IPS-18a (cell line): Measurements from ENCODE around the gene DCANP1.

Source experiments
- H3K27ac ChIP-seq: one replicate; pipeline ENCODE4 v1.5.1; 2013; ENCODE audit warnings: low read length
- H3K27me3 ChIP-seq: one replicate; pipeline ENCODE4 v1.6.1; 2013; ENCODE audit warnings: mild to moderate bottlenecking, low read length; ENCODE audit not compliant: control insufficient read depth, insufficient read depth
- H3K36me3 ChIP-seq: one replicate; pipeline ENCODE4 v1.6.1; 2013; ENCODE audit warnings: low read depth, low read length; ENCODE audit not compliant: control insufficient read depth
- H3K4me1 ChIP-seq: one replicate; pipeline ENCODE4 v1.6.1; 2013; ENCODE audit warnings: low read depth, low read length; ENCODE audit not compliant: control insufficient read depth
- H3K4me3 ChIP-seq: one replicate; pipeline ENCODE4 v1.5.1; 2013; ENCODE audit warnings: low read length
- H3K9ac ChIP-seq: one replicate; pipeline ENCODE4 v1.6.1; 2013; ENCODE audit warnings: mild to moderate bottlenecking, low read length, moderate library complexity
- H3K9me3 ChIP-seq: one replicate; pipeline ENCODE4 v1.6.1; 2013; ENCODE audit warnings: low read depth, low read length; ENCODE audit not compliant: control insufficient read depth

The DCANP1 gene

DNA sequence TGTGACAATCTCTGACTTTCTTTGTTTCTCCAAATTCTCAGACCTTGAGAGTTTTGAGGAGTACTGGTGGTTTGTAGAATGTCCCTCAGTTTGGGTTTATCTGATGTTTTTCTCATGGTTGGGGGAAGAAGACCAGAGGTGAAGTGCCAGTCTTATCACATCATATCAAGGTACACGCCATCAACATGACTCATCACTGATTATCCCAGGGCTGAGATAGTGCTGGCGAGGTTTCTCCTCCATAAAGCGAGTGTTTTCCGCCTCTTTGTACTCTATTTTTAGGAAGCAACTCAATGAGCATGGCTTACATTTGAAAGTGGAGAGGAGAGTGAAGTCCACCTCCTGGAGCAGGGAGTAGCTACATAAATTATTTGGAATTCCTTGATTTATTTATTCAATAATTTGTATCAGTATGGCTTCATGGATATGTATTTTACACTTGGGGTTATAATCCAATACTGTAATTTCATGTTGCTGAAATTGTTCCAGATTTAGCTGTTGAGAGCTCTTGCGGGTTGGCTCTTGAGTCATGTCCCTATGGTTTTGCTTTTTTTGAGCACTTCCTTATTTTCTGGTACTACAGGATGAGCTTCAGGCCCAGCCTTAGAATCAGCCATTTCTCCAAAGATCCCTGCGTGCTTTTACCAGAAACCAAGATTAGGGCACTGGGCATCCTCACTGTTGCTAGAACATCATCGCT is 23.9 kb downstream of the DCANP1 start:
- H3K27me3 ChIP-seq = no peaks in the 10 kb centered on the region
- no peak overlapping the region for H3K27ac ChIP-seq
- H3K4me3 ChIP-seq = no peak overlapping the region
- H3K9me3 ChIP-seq = no peaks in the 10 kb centered on the region
- H3K36me3 ChIP-seq = no peaks in the 10 kb centered on the region
- no peak overlapping the region for H3K9ac ChIP-seq
- no peaks in the 10 kb centered on the region for H3K4me1 ChIP-seq

DNA sequence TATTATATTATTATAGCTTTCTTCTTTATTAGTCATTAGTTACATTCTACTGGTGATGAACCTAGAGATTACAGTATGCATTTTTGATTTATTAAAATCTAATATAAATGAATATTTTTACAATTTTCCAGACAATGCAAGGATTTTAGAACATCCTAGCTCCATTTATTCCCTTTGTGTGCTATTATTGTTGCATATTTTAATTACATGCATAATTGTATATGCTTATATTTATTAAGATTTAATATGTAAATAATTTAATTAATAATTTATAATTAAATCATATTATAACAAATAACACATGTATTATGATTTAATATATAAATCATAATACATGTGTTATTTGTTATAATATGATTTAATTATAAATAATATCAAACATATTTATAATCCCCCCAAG is 24.7 kb downstream of the DCANP1 start:
- Histone ChIP-seq H3K9ac (no peak overlapping the region), H3K4me1 (no peaks in the 10 kb centered on the region), H3K27me3 (no peaks in the 10 kb centered on the region), H3K27ac (no peak overlapping the region), H3K36me3 (no peaks in the 10 kb centered on the region), H3K4me3 (no peak overlapping the region), H3K9me3 (no peaks in the 10 kb centered on the region)

DNA sequence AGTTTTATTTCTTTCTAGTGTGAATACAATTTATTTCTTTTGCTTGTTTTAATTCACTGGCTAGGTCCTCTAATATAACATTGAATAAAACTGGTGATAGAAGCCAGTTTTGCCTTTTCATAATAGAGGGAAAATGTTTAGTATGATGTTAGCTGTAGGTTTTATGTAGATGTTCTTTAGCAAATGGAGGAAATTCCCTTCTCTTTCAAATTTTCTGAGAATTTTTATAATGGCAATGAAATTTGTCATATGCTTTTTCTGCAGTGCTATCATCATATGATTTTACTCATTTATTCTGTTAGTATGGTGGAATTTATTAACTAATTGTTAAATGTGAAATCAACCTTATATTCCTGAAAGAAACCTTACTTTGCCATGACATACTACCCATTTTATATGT is 30.1 kb downstream of the DCANP1 start:
- H3K4me3 ChIP-seq = no peak overlapping the region
- no peaks in the 10 kb centered on the region for H3K4me1 ChIP-seq
- no peaks in the 10 kb centered on the region for H3K9me3 ChIP-seq
- no peaks in the 10 kb centered on the region for H3K27me3 ChIP-seq
- H3K27ac ChIP-seq = no peak overlapping the region
- no peaks in the 10 kb centered on the region for H3K36me3 ChIP-seq
- no peak overlapping the region for H3K9ac ChIP-seq

- H3K36me3 ChIP-seq = no peaks in the 10 kb centered on the region
- no peaks in the 10 kb centered on the region for H3K9me3 ChIP-seq
- no peak overlapping the region for H3K4me3 ChIP-seq
- H3K4me1 ChIP-seq = peaks cover 16% of the 10 kb centered on the region
- H3K9ac ChIP-seq = no peak overlapping the region
- no peak overlapping the region for H3K27ac ChIP-seq
- H3K27me3 ChIP-seq = peaks cover 34% of the 10 kb centered on the region
Observed at GRCh38 chr5:135405082-135405481, 42.1 kb downstream of the DCANP1 start.

DNA sequence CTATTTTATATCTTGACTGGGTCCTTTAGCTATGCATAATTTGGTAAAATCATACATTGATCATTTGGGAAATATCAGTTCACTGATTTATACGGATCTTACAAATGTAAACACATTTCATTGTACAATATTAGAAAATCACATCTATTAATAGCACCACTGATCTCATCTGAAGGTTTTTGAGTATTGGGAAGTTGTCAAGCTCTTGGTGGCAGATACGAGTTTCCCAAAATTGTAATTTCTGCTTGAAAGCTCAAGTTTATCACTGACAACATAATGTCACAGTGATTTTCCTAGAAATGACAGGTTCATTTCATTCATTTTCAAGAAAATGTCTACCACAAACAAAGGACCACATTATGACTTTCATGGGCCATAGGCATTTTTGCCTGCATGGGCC is 45.1 kb downstream of the DCANP1 start:
- no peak overlapping the region for H3K27ac ChIP-seq
- H3K4me3 ChIP-seq = no peak overlapping the region
- peaks cover 30% of the 10 kb centered on the region for H3K4me1 ChIP-seq
- H3K9ac ChIP-seq = no peak overlapping the region
- no peaks in the 10 kb centered on the region for H3K9me3 ChIP-seq
- no peaks in the 10 kb centered on the region for H3K36me3 ChIP-seq
- H3K27me3 ChIP-seq = peaks cover 40% of the 10 kb centered on the region

- H3K4me3 ChIP-seq = peak overlapping the region; percentile 72
- H3K9me3 ChIP-seq = no peaks in the 10 kb centered on the region
- H3K27ac ChIP-seq = no peak overlapping the region
- H3K9ac ChIP-seq = no peak overlapping the region
- no peaks in the 10 kb centered on the region for H3K36me3 ChIP-seq
- H3K27me3 ChIP-seq = peaks cover 52% of the 10 kb centered on the region
- H3K4me1 ChIP-seq = peaks cover 35% of the 10 kb centered on the region
Observed at GRCh38 chr5:135400866-135401265, 46.3 kb downstream of the DCANP1 start.

DNA sequence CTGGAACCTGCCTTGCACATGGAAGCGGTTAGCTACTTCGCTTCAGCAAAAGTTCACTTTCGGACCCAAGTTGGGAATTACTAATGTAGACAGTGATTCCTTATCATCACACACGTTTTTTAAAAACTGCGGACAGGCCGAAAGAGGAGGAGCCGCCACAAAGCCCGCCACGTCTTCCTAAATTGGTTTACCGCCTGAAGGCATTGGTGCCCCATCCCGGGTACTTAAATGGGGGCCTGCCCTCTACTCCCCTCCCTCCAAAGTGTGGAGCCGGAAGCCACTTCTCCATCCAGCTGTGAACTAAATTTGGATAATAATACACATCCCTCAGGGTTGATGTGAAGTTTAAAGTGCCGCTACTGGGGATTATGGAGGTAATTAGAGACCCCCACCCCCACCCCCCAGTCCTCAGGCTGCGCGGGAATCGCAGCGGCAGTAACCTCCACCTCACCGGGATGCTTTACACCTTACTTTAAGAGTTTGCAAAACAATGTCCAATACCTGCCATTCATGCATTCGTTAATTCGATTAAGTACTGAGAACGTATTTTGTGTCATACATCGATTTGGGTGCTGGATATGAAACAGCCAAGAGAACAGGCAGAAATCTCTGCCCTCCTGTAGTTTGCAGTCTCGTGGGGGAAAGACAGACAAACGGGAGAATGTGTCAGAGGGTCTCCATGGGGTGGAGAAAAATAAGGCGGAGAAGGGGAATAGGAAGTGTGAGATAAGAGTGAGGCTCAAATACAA is 47.2 kb downstream of the DCANP1 start:
- H3K27ac ChIP-seq = no peak overlapping the region
- peaks cover 35% of the 10 kb centered on the region for H3K4me1 ChIP-seq
- H3K4me3 ChIP-seq = peak overlapping the region; percentile 72
- peak overlapping the region; percentile 71 for H3K9ac ChIP-seq
- H3K9me3 ChIP-seq = no peaks in the 10 kb centered on the region
- peaks cover 55% of the 10 kb centered on the region for H3K27me3 ChIP-seq
- no peaks in the 10 kb centered on the region for H3K36me3 ChIP-seq

GRCh38 chr5:135398855-135399793 is 48.0 kb downstream of the DCANP1 start, which contains the start of gene MACROH2A1:
TSS of gene MACROH2A1 (minus strand) at chr5:135399231. CDS start at chr5:135389093, 10,138 bp downstream.
- Histone ChIP-seq H3K4me1 (peaks cover 35% of the 10 kb centered on the region), H3K36me3 (no peaks in the 10 kb centered on the region), H3K9ac (peak within 1 kb of the TSS; percentile 71), H3K9me3 (no peaks in the 10 kb centered on the region), H3K4me3 (peak within 1 kb of the TSS; percentile 72), H3K27me3 (peaks cover 55% of the 10 kb centered on the region), H3K27ac (no peak within 1 kb of the TSS)

DNA sequence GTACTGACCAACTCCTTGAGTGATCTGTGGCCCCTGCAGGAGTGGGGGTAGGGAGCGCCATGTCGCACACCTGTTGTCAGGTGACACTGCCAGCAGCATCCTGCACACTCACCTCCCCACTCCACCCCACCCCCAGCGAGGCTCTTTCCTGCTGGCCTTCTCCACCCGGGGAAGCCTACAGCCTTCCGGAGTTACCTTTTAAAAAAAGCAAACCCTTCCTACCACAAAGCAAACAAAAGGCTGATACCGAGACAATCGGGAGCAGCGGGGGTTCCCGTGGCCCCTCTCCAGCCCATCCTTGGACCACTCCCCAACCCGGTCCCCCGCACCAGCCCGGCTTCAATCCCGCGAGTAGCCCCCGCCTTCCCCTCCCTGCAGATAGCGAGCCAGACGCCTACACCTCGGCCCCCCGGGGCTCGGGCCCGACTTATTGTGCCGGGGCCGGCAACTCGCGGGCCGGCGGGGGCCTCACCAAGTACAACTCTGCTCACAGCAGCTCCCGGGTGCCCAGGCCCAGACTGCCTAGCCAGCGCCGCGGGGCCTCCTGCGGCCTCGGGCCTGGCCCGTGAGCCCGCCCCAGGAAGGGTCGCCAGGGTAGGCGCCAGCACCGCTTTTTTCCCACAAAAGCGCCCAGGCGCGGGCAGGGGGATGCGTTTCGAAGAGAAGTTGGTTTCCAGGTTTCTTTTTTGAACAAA is 48.8 kb downstream of the DCANP1 start:
- H3K27ac ChIP-seq = no peak overlapping the region
- peak overlapping the region; percentile 71 for H3K9ac ChIP-seq
- no peaks in the 10 kb centered on the region for H3K36me3 ChIP-seq
- no peaks in the 10 kb centered on the region for H3K9me3 ChIP-seq
- H3K27me3 ChIP-seq = peaks cover 53% of the 10 kb centered on the region
- H3K4me3 ChIP-seq = peak overlapping the region; percentile 72
- peaks cover 31% of the 10 kb centered on the region for H3K4me1 ChIP-seq

DNA sequence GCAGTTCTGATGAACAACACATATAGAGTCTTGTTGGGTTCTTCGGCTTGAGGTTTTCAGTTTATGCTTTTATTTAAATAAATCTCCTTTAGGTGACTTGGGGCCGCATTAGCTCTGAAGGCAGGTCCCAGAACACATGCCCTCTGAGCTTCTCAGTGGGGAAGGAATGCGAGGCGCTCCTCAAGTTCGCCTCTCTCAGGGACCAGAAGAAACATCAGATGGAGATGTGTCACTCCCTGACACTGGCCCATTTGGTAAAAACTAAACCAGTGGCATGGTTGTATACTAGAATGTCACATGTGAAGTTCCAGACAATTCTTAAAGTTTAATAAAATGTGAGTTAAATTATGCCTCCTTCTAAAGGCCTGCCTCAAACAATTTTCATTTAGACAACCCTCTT is 50.1 kb downstream of the DCANP1 start:
- H3K27ac ChIP-seq = no peak overlapping the region
- H3K27me3 ChIP-seq = peaks cover 41% of the 10 kb centered on the region
- H3K4me3 ChIP-seq = peak overlapping the region; percentile 72
- peaks cover 31% of the 10 kb centered on the region for H3K4me1 ChIP-seq
- no peaks in the 10 kb centered on the region for H3K9me3 ChIP-seq
- no peak overlapping the region for H3K9ac ChIP-seq
- H3K36me3 ChIP-seq = peaks cover 3% of the 10 kb centered on the region
